Transverse colon (tissue), 3 donors: ENCODE data around the gene BABAM1.

Source experiments
- POLR2A ChIP-seq: fragments of 450-650 bp; IDR thresholded peaks from one replicate; pipeline ENCODE4 v1.6.1; 2016; ENCODE audit warnings: antibody characterized with exemption, mild to moderate bottlenecking, moderate library complexity
- TF ChIP-seq, protein P1 (sequence below), 5 experiments: fragments of 200-600 bp in 3 of 5; fragments of 450-650 bp in 2 of 5; sonication (generic) in 3 of 5; IDR thresholded peaks; 1 replicate in 2 of 5; 2 replicates in 3 of 5; pipeline ENCODE4 v1.5.1; 2016 to 2017; ENCODE audit warnings: antibody characterized with exemption in 5 of 5, inconsistent platforms in 3 of 5, mild to moderate bottlenecking in 2 of 5, moderate library complexity in 1 of 5

- TF ChIP-seq, protein P1, sequence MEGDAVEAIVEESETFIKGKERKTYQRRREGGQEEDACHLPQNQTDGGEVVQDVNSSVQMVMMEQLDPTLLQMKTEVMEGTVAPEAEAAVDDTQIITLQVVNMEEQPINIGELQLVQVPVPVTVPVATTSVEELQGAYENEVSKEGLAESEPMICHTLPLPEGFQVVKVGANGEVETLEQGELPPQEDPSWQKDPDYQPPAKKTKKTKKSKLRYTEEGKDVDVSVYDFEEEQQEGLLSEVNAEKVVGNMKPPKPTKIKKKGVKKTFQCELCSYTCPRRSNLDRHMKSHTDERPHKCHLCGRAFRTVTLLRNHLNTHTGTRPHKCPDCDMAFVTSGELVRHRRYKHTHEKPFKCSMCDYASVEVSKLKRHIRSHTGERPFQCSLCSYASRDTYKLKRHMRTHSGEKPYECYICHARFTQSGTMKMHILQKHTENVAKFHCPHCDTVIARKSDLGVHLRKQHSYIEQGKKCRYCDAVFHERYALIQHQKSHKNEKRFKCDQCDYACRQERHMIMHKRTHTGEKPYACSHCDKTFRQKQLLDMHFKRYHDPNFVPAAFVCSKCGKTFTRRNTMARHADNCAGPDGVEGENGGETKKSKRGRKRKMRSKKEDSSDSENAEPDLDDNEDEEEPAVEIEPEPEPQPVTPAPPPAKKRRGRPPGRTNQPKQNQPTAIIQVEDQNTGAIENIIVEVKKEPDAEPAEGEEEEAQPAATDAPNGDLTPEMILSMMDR (IDR thresholded peaks at IDR 0.05): no peak
- TF ChIP-seq POLR2A: no peak
These were observed 48.0 kb upstream of the BABAM1 start for GRCh38 chr19:17219286-17219685.
